Measurements from ENCODE around the gene CCR7.
"Not testable (repeated sequence)": the region's sequence is repeated elsewhere in the genome, so short reads cannot be mapped to it uniquely, and the experiment has no call there.

Gene CCR7

GRCh38 chr17:40597156-40597555 is 31.9 kb upstream of the CCR7 start:
- no peak for DNase-seq

- no peak for DNase-seq
Measured at GRCh38 chr17:40596261-40596919, 31.1 kb upstream of the CCR7 start.

GRCh38 chr17:40590742-40591141 is 25.5 kb upstream of the CCR7 start:
- no peak for DNase-seq

- no peak for DNase-seq
Measured at GRCh38 chr17:40588552-40588951, 23.3 kb upstream of the CCR7 start.

- not testable (repeated sequence) for DNase-seq
Measured at GRCh38 chr17:40586264-40586663, 21.0 kb upstream of the CCR7 start.

GRCh38 chr17:40584950-40585349 is 19.7 kb upstream of the CCR7 start:
- not testable (repeated sequence) for DNase-seq

- peak; percentile 22 for DNase-seq
Measured at GRCh38 chr17:40582328-40582901, 17.1 kb upstream of the CCR7 start.

GRCh38 chr17:40580140-40580539 is 14.9 kb upstream of the CCR7 start:
- DNase-seq = no peak

- DNase-seq = no peak
Measured at GRCh38 chr17:40579471-40579870, 14.2 kb upstream of the CCR7 start.

- no peak for DNase-seq
Measured at GRCh38 chr17:40577611-40578065, 12.4 kb upstream of the CCR7 start.

GRCh38 chr17:40576113-40576740 is 11.0 kb upstream of the CCR7 start:
- no peak for DNase-seq

- no peak for DNase-seq
Measured at GRCh38 chr17:40574292-40574691, 9.0 kb upstream of the CCR7 start.

GRCh38 chr17:40572245-40572993 is 7.1 kb upstream of the CCR7 start:
- not testable (repeated sequence) for DNase-seq

GRCh38 chr17:40568074-40568836 is 3.0 kb upstream of the CCR7 start:
- no peak for DNase-seq

GRCh38 chr17:40567377-40567776 is 2.1 kb upstream of the CCR7 start:
- no peak for DNase-seq

- DNase-seq = no peak
Measured at GRCh38 chr17:40565769-40566409, 617 bp upstream of the CCR7 start.

GRCh38 chr17:40564195-40564882 is 933 bp downstream of the CCR7 start:
- peak; percentile 26 for DNase-seq

- no peak for DNase-seq
Measured at GRCh38 chr17:40563220-40564052, 1.8 kb downstream of the CCR7 start.

GRCh38 chr17:40562838-40563219 is 2.4 kb downstream of the CCR7 start:
- DNase-seq = no peak

- peak; percentile 25 for DNase-seq
Measured at GRCh38 chr17:40561871-40562611, 3.2 kb downstream of the CCR7 start.
